ENCODE results near the gene FMNL3. TPM values are rescaled to one million over a fixed set of nuclear protein-coding genes. Genes with fewer than 3 reads are reported as not detected.

Gene FMNL3
- total RNA-seq, 1 donor from 2014 or later: 30.4 TPM

- peaks cover 0 to 6% of the 10 kb centered on the region in 2 donors for H3K4me1 ChIP-seq
- no peaks in the 10 kb centered on the region for H3K9me3 ChIP-seq
- intact Hi-C loops (cut with DNase I): loop anchor here (10.0 kb wide), 1 partner anchor 202 kb away; the partner anchor contains the start of gene BCDIN3D
- no peak for TF ChIP-seq CTCF (IDR thresholded peaks at IDR 0.05)
- H3K27me3 ChIP-seq: no peaks in the 10 kb centered on the region
- H3K4me3 ChIP-seq: no peak overlapping the region
- DNase-seq (ENCODE audit: low spot score in 2 of 2): no peak
- H3K27ac ChIP-seq: no peak overlapping the region
- peaks cover 40 to 81% of the 10 kb centered on the region in 2 donors for H3K36me3 ChIP-seq
These were observed 64.8 kb downstream of the FMNL3 start for GRCh38 chr12:49642370-49642802.

GRCh38 chr12:49641748-49642369 is 65.3 kb downstream of the FMNL3 start:
- H3K4me1 ChIP-seq: peaks cover 0 to under 1% of the 10 kb centered on the region in 2 donors
- no peak for DNase-seq (ENCODE audit: low spot score in 2 of 2)
- intact Hi-C loops (cut with DNase I): loop anchor here (10.0 kb wide), 1 partner anchor 203 kb away; the partner anchor contains the start of gene BCDIN3D
- no peaks in the 10 kb centered on the region for H3K9me3 ChIP-seq
- H3K27ac ChIP-seq: no peak overlapping the region
- no peak overlapping the region for H3K4me3 ChIP-seq
- H3K27me3 ChIP-seq: no peaks in the 10 kb centered on the region
- H3K36me3 ChIP-seq: peaks cover 37 to 81% of the 10 kb centered on the region in 2 donors
- no peak for TF ChIP-seq CTCF (IDR thresholded peaks at IDR 0.05)

- peaks cover 23 to 70% of the 10 kb centered on the region in 2 donors for H3K36me3 ChIP-seq
- DNase-seq (ENCODE audit: low spot score in 2 of 2): peak in 1 of 2 donors; percentile 75
- H3K9me3 ChIP-seq: no peaks in the 10 kb centered on the region
- intact Hi-C loops (cut with DNase I): no loop called here
- H3K4me3 ChIP-seq: no peak overlapping the region
- TF ChIP-seq CTCF (IDR thresholded peaks at IDR 0.05): peak; percentile 50 to 65 (median 63)
- no peaks in the 10 kb centered on the region for H3K4me1 ChIP-seq
- H3K27ac ChIP-seq: no peak overlapping the region
- H3K27me3 ChIP-seq: no peaks in the 10 kb centered on the region
These were observed 70.0 kb downstream of the FMNL3 start for GRCh38 chr12:49636979-49637755.

- no peak for TF ChIP-seq CTCF (IDR thresholded peaks at IDR 0.05)
- H3K27me3 ChIP-seq: no peaks in the 10 kb centered on the region
- H3K9me3 ChIP-seq: no peaks in the 10 kb centered on the region
- DNase-seq (ENCODE audit: low spot score in 2 of 2): no peak
- intact Hi-C loops (cut with DNase I): no loop called here
- H3K4me3 ChIP-seq: no peak overlapping the region
- H3K4me1 ChIP-seq: no peaks in the 10 kb centered on the region
- peaks cover 23 to 70% of the 10 kb centered on the region in 2 donors for H3K36me3 ChIP-seq
- H3K27ac ChIP-seq: no peak overlapping the region
These were observed 70.6 kb downstream of the FMNL3 start for GRCh38 chr12:49636574-49636973.

GRCh38 chr12:49635656-49636055 is 71.5 kb downstream of the FMNL3 start:
- DNase-seq (ENCODE audit: low spot score in 2 of 2): no peak
- no peak for TF ChIP-seq CTCF (IDR thresholded peaks at IDR 0.05)
- Histone ChIP-seq H3K4me3 (no peak overlapping the region), H3K27ac (no peak overlapping the region), H3K9me3 (no peaks in the 10 kb centered on the region), H3K27me3 (no peaks in the 10 kb centered on the region), H3K36me3 (peaks cover 22 to 69% of the 10 kb centered on the region in 2 donors), H3K4me1 (no peaks in the 10 kb centered on the region)
- intact Hi-C loops (cut with DNase I): no loop called here

All from ascending aorta (tissue), 2 donors.